ENCODE data around the gene CLIP2.
"Not testable (repeated sequence)": the region's sequence is repeated elsewhere in the genome, so short reads cannot be mapped to it uniquely, and the experiment has no call there.

Gene CLIP2

GRCh38 chr7:74289018-74289658, at the start of gene CLIP2:
CLIP2 (plus strand) TSS chr7:74289407; CDS start chr7:74317547, 28,140 bp downstream.
- no peak for DNase-seq (ENCODE audit: low read depth, low spot score)
- POLR2A ChIA-PET = interaction anchor here (2.1 kb wide), 1 partner anchor 9 kb away, joined by 8 read pairs; no protein-coding TSS in a partner anchor
- TF ChIP-seq CTCF (IDR thresholded peaks at IDR 0.05; ENCODE audit: insufficient read depth, low read length, missing control alignments) = no peak
- H3K4me3 ChIP-seq (ENCODE audit: low read depth, low read length) = peak within 1 kb of the TSS; percentile 81
- CTCF ChIA-PET = interaction anchor here (0.8 to 1.8 kb wide), 4 partner anchors 9 to 221 kb away, joined by 3 to 5 read pairs (median 4); no protein-coding TSS in a partner anchor

GRCh38 chr7:74240482-74240881, 48.7 kb upstream of the CLIP2 start:
- no peak for DNase-seq (ENCODE audit: low read depth, low spot score)
- TF ChIP-seq CTCF (IDR thresholded peaks at IDR 0.05; ENCODE audit: insufficient read depth, low read length, missing control alignments) = no peak
- H3K4me3 ChIP-seq (ENCODE audit: low read depth, low read length) = no peak overlapping the region
- ChIA-PET CTCF (interaction anchor here (2.0 kb wide), 1 partner anchor 34 kb away, joined by 6 read pairs; no protein-coding TSS in a partner anchor), POLR2A (no interaction called here)

GRCh38 chr7:74242122-74242443, 47.1 kb upstream of the CLIP2 start:
- CTCF ChIA-PET = interaction anchor here (1.6 to 2.0 kb wide), 2 partner anchors 36 to 159 kb away, joined by 6 to 9 read pairs; no protein-coding TSS in a partner anchor
- no peak for TF ChIP-seq CTCF (IDR thresholded peaks at IDR 0.05; ENCODE audit: insufficient read depth, low read length, missing control alignments)
- no peak overlapping the region for H3K4me3 ChIP-seq (ENCODE audit: low read depth, low read length)
- POLR2A ChIA-PET = no interaction called here
- no peak for DNase-seq (ENCODE audit: low read depth, low spot score)

GRCh38 chr7:74246497-74246896, 42.7 kb upstream of the CLIP2 start:
- no peak for TF ChIP-seq CTCF (IDR thresholded peaks at IDR 0.05; ENCODE audit: insufficient read depth, low read length, missing control alignments)
- POLR2A ChIA-PET = no interaction called here
- CTCF ChIA-PET = no interaction called here

GRCh38 chr7:74248156-74248555, 41.1 kb upstream of the CLIP2 start:
- POLR2A ChIA-PET = no interaction called here

More at GRCh38 chr7:74246497-74246896, 42.7 kb upstream of the CLIP2 start:
- H3K4me3 ChIP-seq (ENCODE audit: low read depth, low read length) = no peak overlapping the region
- no peak for DNase-seq (ENCODE audit: low read depth, low spot score)

GRCh38 chr7:74249058-74249457, 40.1 kb upstream of the CLIP2 start:
- ChIA-PET CTCF (interaction anchor here (0.8 to 2.1 kb wide), 2 partner anchors 152 to 153 kb away, joined by 3 to 5 read pairs; no protein-coding TSS in a partner anchor), POLR2A (interaction anchor here (0.7 kb wide), 1 partner anchor 416 kb away, joined by 3 read pairs; no protein-coding TSS in a partner anchor)
- not testable (repeated sequence) for H3K4me3 ChIP-seq (ENCODE audit: low read depth, low read length); DNase-seq (ENCODE audit: low read depth, low spot score)

More at GRCh38 chr7:74248156-74248555, 41.1 kb upstream of the CLIP2 start:
- no peak for DNase-seq (ENCODE audit: low read depth, low spot score)
- CTCF ChIA-PET = interaction anchor here (2.1 kb wide), 1 partner anchor 153 kb away, joined by 5 read pairs; no protein-coding TSS in a partner anchor
- H3K4me3 ChIP-seq (ENCODE audit: low read depth, low read length) = no peak overlapping the region
- TF ChIP-seq CTCF (IDR thresholded peaks at IDR 0.05; ENCODE audit: insufficient read depth, low read length, missing control alignments) = no peak

All from AG04449 (cell line).